GM18519 (cell line): ENCODE measurements around the gene SUMF2.
A peak's percentile ranks its signal among the peaks of the same experiment; 100 is the strongest.
"Not testable (repeated sequence)": the region's sequence is repeated elsewhere in the genome, so short reads cannot be mapped to it uniquely, and the experiment has no call there.

ENCODE experiments used
- ATAC-seq: cut with Tn5 transposase; IDR thresholded peaks from one replicate; pipeline ENCODE4 v1.9.1; 2021; ENCODE audit warnings: mild to moderate bottlenecking, moderate library complexity; ENCODE audit not compliant: unreplicated experiment, low FRiP score

SUMF2 gene

GRCh38 chr7:56104138-56104537 lies 40.1 kb downstream of the SUMF2 start:
- ATAC-seq = not testable (repeated sequence)

- ATAC-seq = no peak
Observed at GRCh38 chr7:56105508-56105907, 41.4 kb downstream of the SUMF2 start.

GRCh38 chr7:56106108-56107073 lies 42.3 kb downstream of the SUMF2 start, which contains the start of gene CHCHD2:
Gene CHCHD2 (minus strand): TSS chr7:56106476. CDS start chr7:56106413, 63 bp downstream.
- ATAC-seq = peak; percentile 99

GRCh38 chr7:56107954-56108258 lies 43.8 kb downstream of the SUMF2 start:
- no peak for ATAC-seq

- ATAC-seq = no peak
Observed at GRCh38 chr7:56110611-56111010, 46.5 kb downstream of the SUMF2 start.

- ATAC-seq = not testable (repeated sequence)
Observed at GRCh38 chr7:56112244-56112643, 48.2 kb downstream of the SUMF2 start.

- no peak for ATAC-seq
Observed at GRCh38 chr7:56115852-56116538, 51.9 kb downstream of the SUMF2 start, which contains the start of gene NUPR2. Gene NUPR2 (minus strand): TSS chr7:56116417. CDS start chr7:56116314, 103 bp downstream.

GRCh38 chr7:56121440-56121839 lies 57.4 kb downstream of the SUMF2 start:
- ATAC-seq = no peak

GRCh38 chr7:56124981-56125380 lies 60.9 kb downstream of the SUMF2 start:
- no peak for ATAC-seq

- no peak for ATAC-seq
Observed at GRCh38 chr7:56125831-56126230, 61.7 kb downstream of the SUMF2 start.

- no peak for ATAC-seq
Observed at GRCh38 chr7:56127241-56127975, 63.3 kb downstream of the SUMF2 start.
